ENCODE results near the gene DLGAP4. TPM values are rescaled to one million over a fixed set of nuclear protein-coding genes. Genes with fewer than 3 reads are reported as not detected.
A peak's percentile ranks its signal among the peaks of the same experiment; 100 is the strongest.

Gene DLGAP4
- polyA plus RNA-seq, 3 donors = 51.6 to 75.1 (median 66.5) TPM

GRCh38 chr20:36411861-36412454 is 105.8 kb downstream of the DLGAP4 start:
- DNase-seq (ENCODE audit: extremely low read depth in 1 of 11, low read depth in 9 of 11, low spot score in 4 of 11) = no peak

- DNase-seq (ENCODE audit: extremely low read depth in 1 of 11, low read depth in 9 of 11, low spot score in 4 of 11) = no peak
These were observed 109.4 kb downstream of the DLGAP4 start for GRCh38 chr20:36415475-36416002.

DNA sequence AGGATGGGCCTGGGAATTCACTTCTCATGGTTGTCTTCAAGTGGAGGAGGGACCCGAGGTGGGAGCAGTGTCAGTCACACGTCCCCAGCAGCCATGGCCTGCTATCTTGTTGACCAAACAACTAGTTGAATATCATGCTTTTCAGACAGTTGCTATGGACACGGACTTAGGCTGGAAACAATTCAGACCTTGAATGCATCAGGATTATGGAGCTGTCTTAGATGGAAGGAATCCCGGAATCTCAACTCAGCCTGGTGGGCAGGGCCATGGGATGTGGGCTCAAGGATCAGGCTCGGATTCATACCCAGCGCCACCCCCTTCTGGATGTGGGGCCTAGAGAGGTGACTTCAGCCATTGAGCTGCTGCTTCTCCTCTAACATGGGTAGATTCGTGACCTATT is 112.6 kb downstream of the DLGAP4 start:
- no peak for DNase-seq (ENCODE audit: extremely low read depth in 1 of 11, low read depth in 9 of 11, low spot score in 4 of 11)

DNA sequence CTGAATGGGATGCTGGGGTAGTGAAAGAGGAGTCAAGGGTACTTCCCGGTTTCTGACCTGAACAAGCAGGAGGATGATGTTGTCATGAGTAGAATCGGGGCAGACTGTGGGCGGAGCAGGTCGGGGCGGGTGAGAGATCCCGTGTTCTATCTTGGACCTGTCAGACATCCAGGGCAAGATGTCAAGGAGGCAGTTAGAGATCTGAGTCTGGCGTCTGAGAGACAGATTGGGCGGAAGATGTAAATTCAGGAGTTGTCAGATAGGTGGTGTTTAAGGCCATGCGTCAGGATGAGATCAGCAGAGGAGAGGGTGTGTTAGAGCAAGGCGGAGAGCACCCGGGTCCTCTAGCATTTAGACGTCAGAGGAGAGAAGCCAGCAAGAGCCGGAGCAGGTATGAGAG is 115.5 kb downstream of the DLGAP4 start:
- no peak for DNase-seq (ENCODE audit: extremely low read depth in 1 of 11, low read depth in 9 of 11, low spot score in 4 of 11)

GRCh38 chr20:36424314-36424713 is 118.2 kb downstream of the DLGAP4 start:
- no peak for DNase-seq (ENCODE audit: extremely low read depth in 1 of 11, low read depth in 9 of 11, low spot score in 4 of 11)

DNA sequence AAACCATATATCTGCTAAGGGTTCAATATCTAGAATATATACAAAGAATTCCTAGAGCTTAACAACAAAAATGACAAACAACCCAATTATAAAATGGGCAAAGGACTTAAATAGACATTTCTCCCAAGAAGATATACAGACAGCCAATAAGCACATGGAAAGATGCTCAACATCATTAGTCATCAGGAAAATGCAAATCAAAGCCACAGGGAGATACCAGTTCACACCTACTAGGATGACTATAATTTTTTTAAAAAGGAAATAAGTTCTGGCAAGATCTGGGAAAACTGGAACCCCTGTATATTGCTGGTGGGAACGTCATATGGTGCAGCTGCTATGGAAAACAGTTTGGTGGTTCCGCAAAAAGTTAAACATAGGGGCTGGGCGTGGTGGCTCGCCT is 119.0 kb downstream of the DLGAP4 start:
- no peak for DNase-seq (ENCODE audit: extremely low read depth in 1 of 11, low read depth in 9 of 11, low spot score in 4 of 11)

DNA sequence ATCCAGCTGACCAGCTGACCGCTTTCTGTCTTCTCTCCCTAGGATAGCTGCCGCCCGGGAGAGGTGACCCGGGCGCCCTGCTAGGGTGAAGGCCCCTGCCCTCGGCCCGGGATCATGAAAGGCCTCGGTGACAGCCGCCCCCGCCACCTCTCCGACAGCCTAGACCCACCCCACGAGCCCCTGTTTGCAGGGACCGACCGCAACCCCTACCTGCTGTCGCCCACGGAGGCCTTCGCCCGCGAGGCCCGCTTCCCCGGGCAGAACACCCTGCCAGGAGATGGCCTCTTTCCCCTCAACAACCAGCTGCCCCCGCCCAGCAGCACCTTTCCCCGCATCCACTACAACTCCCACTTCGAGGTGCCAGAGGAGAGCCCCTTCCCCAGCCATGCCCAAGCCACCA is 125.5 kb downstream of the DLGAP4 start:
- DNase-seq (ENCODE audit: extremely low read depth in 1 of 11, low read depth in 9 of 11, low spot score in 4 of 11) = no peak

GRCh38 chr20:36432096-36432495 is 126.0 kb downstream of the DLGAP4 start:
- no peak for DNase-seq (ENCODE audit: extremely low read depth in 1 of 11, low read depth in 9 of 11, low spot score in 4 of 11)

- no peak for DNase-seq (ENCODE audit: extremely low read depth in 1 of 11, low read depth in 9 of 11, low spot score in 4 of 11)
These were observed 128.2 kb downstream of the DLGAP4 start for GRCh38 chr20:36434383-36434782.

GRCh38 chr20:36435124-36435523 is 129.0 kb downstream of the DLGAP4 start:
- no peak for DNase-seq (ENCODE audit: extremely low read depth in 1 of 11, low read depth in 9 of 11, low spot score in 4 of 11)

DNA sequence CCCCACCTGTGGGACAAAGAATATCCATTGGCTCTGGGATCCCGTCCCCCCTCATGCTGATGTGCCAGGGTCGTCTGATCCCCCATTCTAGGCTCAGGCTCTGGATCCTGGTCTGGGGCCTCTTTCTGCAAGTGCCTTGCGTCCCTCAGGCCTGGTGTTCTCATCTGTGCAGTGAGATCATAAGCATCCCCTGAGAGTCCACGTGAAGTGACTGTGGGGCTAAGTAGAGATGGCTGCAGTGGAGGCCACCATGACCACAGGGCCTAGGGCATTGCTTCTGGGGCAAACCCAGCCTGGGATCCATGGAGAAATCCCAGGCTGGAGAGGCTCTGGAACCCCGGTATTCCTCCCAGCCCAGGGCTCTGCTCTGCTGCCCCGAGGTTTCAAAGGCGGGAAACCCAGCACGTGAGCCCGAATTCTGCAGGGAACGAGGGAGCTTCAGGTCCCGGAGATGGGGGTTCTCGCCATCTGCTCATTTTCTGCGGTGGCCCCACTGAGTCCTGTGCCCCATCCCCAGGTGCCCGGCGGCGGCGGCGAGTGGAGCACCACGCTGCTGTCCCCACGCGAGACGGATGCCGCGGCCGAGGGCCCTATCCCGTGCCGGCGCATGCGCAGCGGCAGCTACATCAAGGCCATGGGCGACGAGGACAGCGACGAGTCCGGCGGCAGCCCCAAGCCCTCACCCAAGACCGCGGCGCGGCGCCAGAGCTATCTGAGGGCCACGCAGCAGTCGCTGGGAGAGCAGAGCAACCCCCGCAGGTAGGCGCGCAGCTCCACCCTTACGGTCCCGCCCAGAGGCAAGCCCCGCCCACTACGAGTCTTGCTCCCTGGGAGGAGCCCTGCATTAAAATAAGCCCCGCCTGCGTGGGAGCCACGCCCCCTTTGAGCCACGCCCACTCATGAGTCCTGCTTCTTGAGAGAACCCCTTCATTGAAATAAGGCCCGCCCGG is 129.7 kb downstream of the DLGAP4 start:
- DNase-seq (ENCODE audit: extremely low read depth in 1 of 11, low read depth in 9 of 11, low spot score in 4 of 11) = peak in 4 of 11 donors; percentile 23 to 51 (median 36)

- no peak for DNase-seq (ENCODE audit: extremely low read depth in 1 of 11, low read depth in 9 of 11, low spot score in 4 of 11)
These were observed 133.0 kb downstream of the DLGAP4 start for GRCh38 chr20:36439040-36439730.

DNA sequence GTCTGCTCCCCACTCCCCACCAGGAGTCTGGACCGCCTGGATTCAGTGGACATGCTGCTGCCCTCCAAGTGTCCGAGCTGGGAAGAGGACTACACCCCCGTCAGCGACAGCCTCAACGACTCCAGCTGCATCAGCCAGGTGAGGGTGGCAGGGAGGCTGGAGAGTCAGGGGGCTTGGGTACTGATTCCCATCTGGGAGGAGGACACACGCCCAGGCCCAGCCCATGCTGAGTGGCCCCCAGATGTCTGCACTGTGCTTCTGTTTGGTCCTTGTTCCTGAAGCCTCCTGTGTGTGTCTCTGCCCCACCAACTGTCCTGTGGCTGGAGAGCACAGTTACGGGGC is 133.6 kb downstream of the DLGAP4 start:
- DNase-seq (ENCODE audit: extremely low read depth in 1 of 11, low read depth in 9 of 11, low spot score in 4 of 11) = no peak

- DNase-seq (ENCODE audit: extremely low read depth in 1 of 11, low read depth in 9 of 11, low spot score in 4 of 11) = no peak
These were observed 134.4 kb downstream of the DLGAP4 start for GRCh38 chr20:36440370-36441026.

DNA sequence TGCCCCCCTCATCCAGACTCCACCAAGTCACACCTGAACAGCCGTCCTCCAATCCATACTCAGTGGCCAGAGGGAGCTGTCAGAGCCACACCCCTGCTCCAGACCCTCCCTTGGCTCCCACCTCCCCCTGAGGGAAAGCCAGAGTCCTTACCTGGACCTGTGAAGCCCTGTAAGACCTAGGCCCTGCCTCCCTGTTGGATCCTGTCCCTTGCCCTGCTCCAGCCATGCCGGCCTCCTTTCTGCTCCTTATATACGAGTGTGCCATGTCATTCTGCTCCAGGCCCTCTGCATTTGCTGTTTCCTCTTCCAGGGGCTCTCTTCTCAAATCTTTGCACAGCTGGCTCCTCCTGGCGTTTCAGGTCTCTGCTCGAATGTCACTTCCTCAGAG is 134.9 kb downstream of the DLGAP4 start:
- DNase-seq (ENCODE audit: extremely low read depth in 1 of 11, low read depth in 9 of 11, low spot score in 4 of 11) = no peak

DNA sequence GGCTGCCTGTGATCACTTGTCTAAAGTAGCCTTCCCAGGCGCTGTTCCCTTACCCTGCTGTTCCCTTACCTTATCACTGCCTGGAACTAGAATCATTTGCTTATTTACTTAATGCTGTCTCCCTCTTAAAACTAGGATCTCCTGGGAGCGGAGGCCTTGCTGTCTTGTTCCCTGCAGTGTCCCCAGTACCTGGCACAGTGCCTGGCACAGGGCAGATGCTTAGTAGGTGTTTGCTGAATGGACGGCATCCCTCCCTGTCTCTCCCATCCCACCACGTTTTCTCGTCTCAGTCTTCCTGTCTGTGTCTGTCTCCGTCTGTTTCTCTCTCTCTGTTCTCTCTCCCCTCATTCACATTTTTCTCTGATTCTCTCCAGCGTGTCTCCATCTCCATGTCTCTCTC is 135.3 kb downstream of the DLGAP4 start:
- DNase-seq (ENCODE audit: extremely low read depth in 1 of 11, low read depth in 9 of 11, low spot score in 4 of 11) = no peak

DNA sequence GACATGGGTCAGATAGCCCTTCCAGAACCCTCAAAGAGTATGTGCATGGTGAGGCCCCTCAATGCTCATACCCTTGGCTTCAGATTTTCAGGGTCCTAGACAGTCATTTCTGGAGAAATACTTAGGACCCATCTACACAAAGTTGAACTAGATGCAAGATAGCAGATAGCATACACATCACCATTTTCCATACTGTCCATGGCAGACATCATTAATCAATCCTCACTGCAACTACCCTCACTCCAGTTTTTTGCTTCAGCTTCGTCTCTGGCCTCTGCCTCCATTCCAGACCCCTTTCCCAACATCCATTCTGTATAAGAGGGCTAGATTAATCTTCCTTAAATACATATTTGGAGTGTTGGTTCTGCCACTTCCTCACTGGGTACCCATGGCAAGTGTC is 139.7 kb downstream of the DLGAP4 start:
- no peak for DNase-seq (ENCODE audit: extremely low read depth in 1 of 11, low read depth in 9 of 11, low spot score in 4 of 11)

DNA sequence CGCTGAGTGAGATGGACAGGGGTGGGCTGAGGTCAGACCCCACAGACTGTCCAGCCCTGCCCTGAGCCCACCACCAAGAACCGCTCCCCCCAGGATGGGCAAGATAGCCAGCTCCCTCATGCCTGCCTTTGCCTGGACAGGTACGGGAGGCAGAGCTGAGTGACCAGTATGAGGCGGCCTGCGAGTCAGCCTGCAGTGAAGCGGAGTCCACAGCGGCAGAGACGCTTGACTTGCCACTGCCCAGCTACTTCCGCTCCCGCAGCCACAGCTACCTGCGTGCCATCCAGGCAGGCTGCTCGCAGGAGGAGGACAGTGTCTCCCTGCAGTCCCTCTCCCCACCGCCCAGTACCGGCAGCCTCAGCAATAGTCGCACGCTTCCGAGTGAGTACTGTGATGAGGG is 140.4 kb downstream of the DLGAP4 start:
- no peak for DNase-seq (ENCODE audit: extremely low read depth in 1 of 11, low read depth in 9 of 11, low spot score in 4 of 11)

DNA sequence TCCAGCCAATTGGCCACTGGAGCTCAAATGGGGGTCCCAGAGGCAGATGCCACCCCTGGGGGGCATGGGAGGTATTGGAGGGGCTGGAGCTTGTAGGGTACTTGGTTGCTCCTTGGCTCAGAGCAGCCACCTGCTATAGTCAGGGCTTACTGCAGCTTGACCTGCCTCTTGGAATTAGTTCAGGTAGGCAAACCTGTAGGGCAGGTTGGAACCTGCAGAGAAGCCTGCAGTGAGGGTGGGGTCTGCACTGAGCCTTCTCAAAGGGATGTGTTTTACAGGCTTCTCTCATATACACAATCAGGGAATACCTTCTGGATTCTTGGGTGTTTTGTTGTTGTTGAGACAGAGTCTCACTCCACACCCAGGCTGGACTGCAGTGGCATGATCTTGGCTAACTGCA is 141.0 kb downstream of the DLGAP4 start:
- DNase-seq (ENCODE audit: extremely low read depth in 1 of 11, low read depth in 9 of 11, low spot score in 4 of 11) = peak in 3 of 11 donors; percentile 39 to 62 (median 54)

Measured in renal cortex interstitium (tissue), 11 donors.